Thymus (tissue), 11 donors: Measurements from ENCODE around the gene NDUFA11. TPM values are rescaled to one million over a fixed set of nuclear protein-coding genes. Genes with fewer than 3 reads are reported as not detected.

Experiments used
- DNase-seq, 9 donors: peaks; one replicate each; pipeline ENCODE4 v3.0.0-alpha.2; 2013; ENCODE audit warnings: low spot score in 9 of 9, low read depth in 6 of 9, missing footprints in 1 of 9
- H3K27ac ChIP-seq, 2 donors: one replicate each; pipeline ENCODE4 v1.5.1; 2013; ENCODE audit warnings: control low read depth in 1 of 2, low read depth in 1 of 2, low read length in 1 of 2, mild to moderate bottlenecking in 1 of 2, moderate library complexity in 1 of 2
- H3K27me3 ChIP-seq, 2 donors: one replicate each; pipeline ENCODE4 v1.5.1; 2013; ENCODE audit warnings: low read length in 1 of 2; ENCODE audit not compliant: control insufficient read depth in 2 of 2, insufficient read depth in 1 of 2
- H3K36me3 ChIP-seq, 2 donors: one replicate each; pipeline ENCODE4 v1.5.1; 2013; ENCODE audit warnings: low read length in 1 of 2, mild to moderate bottlenecking in 1 of 2, moderate library complexity in 1 of 2; ENCODE audit not compliant: control insufficient read depth in 2 of 2, insufficient read depth in 2 of 2
- H3K4me1 ChIP-seq, 2 donors: one replicate each; pipeline ENCODE4 v1.5.1; 2013; ENCODE audit warnings: low read length in 2 of 2; ENCODE audit not compliant: control insufficient read depth in 2 of 2, insufficient read depth in 2 of 2
- H3K4me3 ChIP-seq, 2 donors: one replicate each; pipeline ENCODE4 v1.5.1; 2013; ENCODE audit warnings: low read length in 2 of 2, control low read depth in 1 of 2, mild to moderate bottlenecking in 1 of 2
- H3K9me3 ChIP-seq, 2 donors: one replicate each; pipeline ENCODE4 v1.5.1; 2013; ENCODE audit warnings: low read length in 1 of 2, mild to moderate bottlenecking in 1 of 2; ENCODE audit not compliant: control insufficient read depth in 2 of 2, insufficient read depth in 1 of 2
- WGBS: extraction: QIAGEN DNeasy Blood & Tissue Kit; methylation state at CpG from one replicate; pipeline ENCODE4 v1.1.7; 2013; 5-methylcytosine and 5-hydroxymethylcytosine counted together
- polyA plus RNA-seq: library from polyadenylated mRNA; stranded (reverse); fragments of 200-250 nt; gene quantifications from one replicate; pipeline ENCODE4 v1.2.3, GENCODE V29; 2013
- total RNA-seq: library from RNA; stranded (reverse); fragments of 120-200 nt; gene quantifications from one replicate; pipeline ENCODE4 v1.2.4, GENCODE V29; 2013
- donor health status: healthy.

Gene NDUFA11
- total and polyA plus RNA-seq, 2 donors = 218 to 292 TPM

DNA sequence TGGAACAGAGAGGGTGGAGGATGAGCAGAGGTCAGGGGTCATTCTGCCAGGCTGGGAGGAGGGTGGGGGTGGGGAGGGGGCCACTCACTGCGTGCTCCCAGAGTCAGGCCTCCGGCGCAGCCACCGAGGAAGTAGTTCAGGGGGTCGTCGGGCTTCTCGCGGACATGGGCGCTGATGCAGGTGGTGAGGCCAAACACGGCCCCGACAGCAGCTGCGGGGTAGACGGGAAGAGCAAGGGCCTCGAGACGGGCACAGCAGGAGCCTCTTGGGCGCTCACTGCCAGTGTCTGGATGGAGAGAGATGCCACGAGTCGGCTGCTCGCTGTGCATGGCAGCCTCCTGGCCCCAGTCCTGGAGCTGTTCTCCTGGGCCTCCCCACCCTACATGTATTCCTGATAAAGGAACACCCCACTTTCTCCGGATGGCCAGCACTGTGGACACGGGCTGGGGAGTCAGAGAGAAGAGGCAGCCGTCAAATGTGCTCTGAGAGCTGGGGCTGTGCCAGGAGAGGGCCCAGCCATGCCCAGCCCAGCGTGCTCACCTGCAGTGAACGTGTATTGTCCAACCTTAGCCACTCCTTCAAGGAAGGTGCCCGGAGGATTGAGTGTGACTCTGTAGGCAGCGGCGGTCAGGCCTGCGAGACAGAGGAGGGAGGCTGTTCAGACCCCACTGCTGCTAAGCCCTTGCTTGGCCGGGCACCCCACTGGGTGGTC is 7.1 kb downstream of the NDUFA11 start:
- no peak overlapping the region for H3K27ac ChIP-seq
- H3K27me3 ChIP-seq = peaks cover 0 to 15% of the 10 kb centered on the region in 2 donors
- 97% methylated on average over 29 of the region's 29 CpGs for WGBS
- peaks cover 0 to 2% of the 10 kb centered on the region in 2 donors for H3K9me3 ChIP-seq
- no peak overlapping the region for H3K4me3 ChIP-seq
- peaks cover 0 to 9% of the 10 kb centered on the region in 2 donors for H3K4me1 ChIP-seq
- H3K36me3 ChIP-seq = peaks cover 31 to 40% of the 10 kb centered on the region in 2 donors
- no peak for DNase-seq

DNA sequence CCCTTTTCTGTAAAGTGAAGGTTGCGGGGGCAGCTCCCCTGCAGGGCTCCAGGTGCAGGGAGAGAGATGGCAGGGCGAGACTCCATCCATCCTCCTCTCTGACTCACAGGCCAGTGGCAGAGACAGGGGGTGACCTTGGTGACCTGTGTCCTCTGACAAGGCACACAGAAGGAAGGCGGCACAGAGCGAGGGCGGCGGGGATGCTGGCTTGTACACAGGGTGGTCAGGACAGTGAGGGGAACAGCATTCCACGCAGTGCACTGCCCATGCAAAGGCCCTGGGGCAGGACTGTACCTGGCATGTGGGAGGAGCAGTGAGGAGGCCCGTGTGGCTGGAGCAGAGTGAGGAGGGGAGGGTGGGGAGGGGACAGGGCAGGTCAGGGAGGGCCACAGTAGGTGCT is 7.7 kb downstream of the NDUFA11 start:
- H3K27me3 ChIP-seq = peaks cover 0 to 21% of the 10 kb centered on the region in 2 donors
- H3K27ac ChIP-seq = no peak overlapping the region
- DNase-seq = no peak
- WGBS = 96% methylated on average over 8 of the region's 8 CpGs
- H3K9me3 ChIP-seq = peaks cover 0 to 4% of the 10 kb centered on the region in 2 donors
- peaks cover 28 to 37% of the 10 kb centered on the region in 2 donors for H3K36me3 ChIP-seq
- no peak overlapping the region for H3K4me3 ChIP-seq
- H3K4me1 ChIP-seq = peaks cover 0 to 9% of the 10 kb centered on the region in 2 donors

GRCh38 chr19:5895409-5895808 is 8.2 kb downstream of the NDUFA11 start:
- H3K9me3 ChIP-seq = peaks cover 0 to 4% of the 10 kb centered on the region in 2 donors
- peaks cover 0 to 9% of the 10 kb centered on the region in 2 donors for H3K4me1 ChIP-seq
- H3K4me3 ChIP-seq = no peak overlapping the region
- H3K27me3 ChIP-seq = peaks cover 0 to 22% of the 10 kb centered on the region in 2 donors
- no peak overlapping the region for H3K27ac ChIP-seq
- no peak for DNase-seq
- WGBS = 89% methylated on average over 15 of the region's 15 CpGs
- H3K36me3 ChIP-seq = peaks cover 28 to 37% of the 10 kb centered on the region in 2 donors

GRCh38 chr19:5894704-5895349 is 8.8 kb downstream of the NDUFA11 start:
- 95% methylated on average over 28 of the region's 28 CpGs for WGBS
- no peak for DNase-seq
- Histone ChIP-seq H3K4me3 (no peak overlapping the region), H3K9me3 (peaks cover 0 to 4% of the 10 kb centered on the region in 2 donors), H3K36me3 (peaks cover 27 to 33% of the 10 kb centered on the region in 2 donors), H3K4me1 (peaks cover 0 to 9% of the 10 kb centered on the region in 2 donors), H3K27me3 (peaks cover 0 to 25% of the 10 kb centered on the region in 2 donors), H3K27ac (peak overlapping the region in 1 of 2 donors; percentile 47)

DNA sequence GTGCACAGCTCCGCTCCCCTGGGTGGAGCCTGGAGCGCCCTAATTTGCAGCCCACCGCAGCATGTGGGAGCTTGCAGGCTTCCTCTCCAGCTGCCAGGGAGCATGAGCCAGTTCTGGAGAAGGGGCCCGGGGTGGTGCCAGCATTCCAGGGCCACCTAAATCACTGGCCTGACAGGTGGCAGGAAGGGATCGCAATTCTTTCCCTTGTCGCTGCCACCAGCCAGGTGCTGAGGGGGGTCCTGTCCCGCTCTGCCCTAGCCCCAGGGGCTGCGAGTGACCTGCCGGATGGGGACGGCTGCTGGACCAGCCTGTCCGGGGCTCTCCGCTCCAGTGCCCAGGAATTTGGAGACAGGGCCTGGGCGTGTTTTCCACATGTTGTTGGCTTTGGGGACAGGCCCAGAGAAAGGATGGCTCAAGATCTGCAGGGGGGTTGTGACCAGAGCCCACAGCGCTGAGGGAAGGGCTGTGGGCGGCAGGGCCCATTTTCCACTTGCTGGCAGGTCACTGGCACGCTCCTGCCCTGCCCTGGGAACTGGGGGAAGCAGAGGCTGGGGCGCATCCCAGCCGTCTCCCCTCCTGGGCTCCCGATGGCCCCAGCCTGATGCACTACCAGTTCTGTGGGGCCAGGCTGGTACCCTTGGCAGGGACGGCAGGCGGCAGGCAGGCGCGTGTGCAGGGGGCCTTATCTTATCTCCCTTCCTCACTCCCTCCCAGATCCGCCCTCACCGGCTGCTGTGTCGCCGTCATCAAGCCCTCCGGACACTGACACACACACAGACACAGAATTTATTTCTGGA is 9.5 kb downstream of the NDUFA11 start:
- 92% methylated on average over 28 of the region's 28 CpGs for WGBS
- Histone ChIP-seq H3K9me3 (peaks cover 0 to 4% of the 10 kb centered on the region in 2 donors), H3K27ac (peak overlapping the region in 1 of 2 donors; percentile 47), H3K4me3 (no peak overlapping the region), H3K27me3 (peaks cover 0 to 30% of the 10 kb centered on the region in 2 donors), H3K36me3 (peaks cover 25 to 33% of the 10 kb centered on the region in 2 donors), H3K4me1 (peaks cover 0 to 9% of the 10 kb centered on the region in 2 donors)
- no peak for DNase-seq

- Histone ChIP-seq H3K27ac (no peak overlapping the region), H3K4me1 (peaks cover 0 to 9% of the 10 kb centered on the region in 2 donors), H3K27me3 (peaks cover 0 to 30% of the 10 kb centered on the region in 2 donors), H3K4me3 (no peak overlapping the region), H3K36me3 (peaks cover 25 to 33% of the 10 kb centered on the region in 2 donors), H3K9me3 (peaks cover 0 to 4% of the 10 kb centered on the region in 2 donors)
- no peak for DNase-seq
- 89% methylated on average over 13 of the region's 13 CpGs for WGBS
Observed at GRCh38 chr19:5893296-5893903, 10.2 kb downstream of the NDUFA11 start.

GRCh38 chr19:5892772-5893275 is 10.8 kb downstream of the NDUFA11 start:
- WGBS = 81% methylated on average over 15 of the region's 15 CpGs
- H3K4me3 ChIP-seq = no peak overlapping the region
- DNase-seq = no peak
- H3K4me1 ChIP-seq = peaks cover 0 to 9% of the 10 kb centered on the region in 2 donors
- H3K27me3 ChIP-seq = peaks cover 0 to 30% of the 10 kb centered on the region in 2 donors
- peak overlapping the region in 1 of 2 donors; percentile 3 for H3K27ac ChIP-seq
- peaks cover 0 to 4% of the 10 kb centered on the region in 2 donors for H3K9me3 ChIP-seq
- peaks cover 21 to 33% of the 10 kb centered on the region in 2 donors for H3K36me3 ChIP-seq

- Histone ChIP-seq H3K36me3 (peaks cover 21 to 30% of the 10 kb centered on the region in 2 donors), H3K9me3 (peaks cover 0 to 4% of the 10 kb centered on the region in 2 donors), H3K4me3 (no peak overlapping the region), H3K27ac (no peak overlapping the region), H3K27me3 (peaks cover 0 to 30% of the 10 kb centered on the region in 2 donors), H3K4me1 (peaks cover 0 to 9% of the 10 kb centered on the region in 2 donors)
- DNase-seq = peak in 1 of 9 donors; percentile 11
- WGBS = 22% methylated on average over 48 of the region's 48 CpGs
Observed at GRCh38 chr19:5891938-5892771, 11.4 kb downstream of the NDUFA11 start.
